HG02623 (cell line): ENCODE results near the gene SIDT2.
"Not testable (repeated sequence)": the region's sequence is repeated elsewhere in the genome, so short reads cannot be mapped to it uniquely, and the experiment has no call there.

Source experiments
- ATAC-seq: cut with Tn5 transposase; IDR thresholded peaks from one replicate; pipeline ENCODE4 v1.9.1; 2021; ENCODE audit warnings: moderate library complexity; ENCODE audit not compliant: unreplicated experiment

The SIDT2 gene

DNA sequence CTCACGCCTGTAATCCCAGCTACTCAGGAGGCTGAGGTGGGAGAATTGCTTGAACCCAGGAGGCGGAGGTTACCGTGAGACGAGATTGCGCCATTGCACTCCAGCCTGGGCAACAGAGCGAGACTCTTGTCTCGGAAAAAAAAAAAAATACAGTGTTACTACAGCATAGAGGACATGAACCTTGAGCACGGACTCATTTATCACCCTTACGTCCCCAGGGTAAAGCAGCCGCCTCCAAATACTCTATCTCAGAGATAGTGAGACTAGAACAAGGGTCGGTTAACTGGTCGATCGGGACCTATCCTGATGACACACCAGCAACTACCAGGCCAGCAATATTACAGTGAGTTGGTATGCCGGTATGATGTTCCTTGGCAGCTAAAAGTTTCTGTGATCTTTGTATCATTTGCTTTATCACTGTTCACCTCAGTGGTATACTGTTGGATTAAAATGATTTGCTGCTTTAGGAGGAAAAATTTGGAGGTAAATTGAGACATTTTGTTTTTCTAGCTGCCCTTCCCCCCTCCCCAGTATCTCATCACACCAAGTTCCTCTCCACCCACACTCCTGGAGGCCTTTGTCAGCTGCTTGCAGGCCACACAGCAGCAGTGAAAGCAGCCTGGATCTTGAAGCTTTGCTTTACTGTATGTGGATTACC is 7.0 kb upstream of the SIDT2 start:
- no peak for ATAC-seq

DNA sequence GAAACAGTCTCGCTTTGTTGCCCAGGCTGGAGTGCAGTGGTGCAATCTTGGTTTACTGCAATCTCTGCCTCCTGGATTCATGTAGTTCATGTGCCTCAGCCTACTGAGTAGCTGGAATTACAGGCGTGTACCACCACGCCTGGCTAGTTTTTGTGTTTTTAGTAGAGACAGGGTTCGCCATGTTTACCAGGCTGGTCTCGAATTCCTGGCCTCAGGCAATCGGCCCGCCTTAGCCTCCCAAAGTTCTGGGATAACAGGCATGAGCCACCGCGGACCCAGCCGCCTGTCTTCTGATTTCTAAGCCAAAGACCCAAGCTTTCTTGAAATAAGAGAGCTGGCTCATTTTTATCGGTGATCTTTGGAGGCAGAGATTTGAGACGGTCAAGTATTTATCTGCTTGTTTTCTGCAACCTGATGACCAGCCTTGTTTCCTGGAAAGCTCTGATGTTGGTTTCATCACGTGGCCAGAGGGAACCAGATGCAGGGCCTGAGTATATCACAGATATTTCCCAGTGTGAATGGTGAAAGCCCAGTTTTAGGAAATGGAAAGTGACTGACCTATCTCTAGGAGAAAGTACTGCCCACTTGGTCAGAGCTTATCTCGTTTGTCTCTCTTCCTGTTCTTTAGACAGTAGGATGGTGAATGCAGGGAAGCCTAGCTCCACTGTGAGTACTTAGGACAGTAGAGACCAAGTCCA is 5.7 kb upstream of the SIDT2 start:
- no peak for ATAC-seq

DNA sequence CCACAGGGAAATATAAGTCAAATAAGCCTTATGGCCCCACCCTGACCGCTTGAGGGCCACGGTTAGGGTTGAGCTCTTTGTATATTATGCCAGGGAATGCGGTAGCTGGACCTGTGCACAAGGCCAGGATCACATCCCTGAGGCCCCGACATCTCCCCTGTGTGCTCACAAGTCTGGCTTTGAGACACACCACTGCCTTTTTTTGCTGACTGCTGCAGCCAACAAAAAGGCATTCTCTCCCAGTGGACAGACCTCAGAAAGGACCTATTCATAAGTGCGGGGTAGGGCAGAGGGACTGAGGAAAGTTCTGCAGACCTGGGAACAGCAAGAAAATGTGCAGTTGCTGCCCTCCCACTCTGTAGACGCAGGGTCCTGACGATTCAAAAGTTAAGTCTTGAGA is 3.4 kb upstream of the SIDT2 start:
- ATAC-seq, result no peak

DNA sequence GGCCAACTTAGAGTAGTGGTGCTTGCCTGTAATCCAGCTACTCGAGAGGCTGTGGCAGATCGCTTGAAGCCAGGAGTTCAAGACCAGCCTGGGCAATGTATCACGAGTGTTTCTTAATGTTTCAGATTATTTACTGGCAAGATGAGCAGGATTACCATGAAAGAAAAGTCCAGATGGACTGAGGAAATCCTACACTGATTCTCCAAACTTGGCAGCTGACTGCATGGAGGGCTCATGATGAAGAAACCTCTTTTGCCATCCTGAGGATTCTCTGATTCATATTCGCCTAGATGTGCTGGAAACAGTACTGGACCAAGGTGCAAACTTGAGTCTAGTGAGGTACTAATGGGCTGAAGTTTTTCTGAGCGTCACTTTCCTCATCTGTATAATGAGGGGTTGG is 2.8 kb upstream of the SIDT2 start:
- ATAC-seq, result no peak

DNA sequence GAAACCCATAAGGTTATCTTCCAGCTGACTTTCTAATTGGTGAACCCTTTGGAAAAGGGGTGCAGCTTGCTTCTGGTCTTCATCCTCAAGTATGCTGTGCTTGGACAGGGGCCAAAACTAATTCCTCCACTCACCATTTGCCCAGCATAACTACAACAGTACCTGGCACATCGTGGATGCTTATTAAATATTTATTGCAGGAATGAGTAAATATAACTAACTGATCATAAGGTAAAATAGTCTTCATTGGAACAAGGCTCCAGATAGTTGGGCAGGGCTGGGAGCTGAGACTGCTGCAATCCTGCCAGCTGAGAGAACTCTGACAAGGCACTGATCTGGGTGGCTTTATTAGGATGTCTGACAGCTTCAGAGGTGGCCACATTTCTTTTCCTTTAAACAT is 2.4 kb upstream of the SIDT2 start:
- no peak for ATAC-seq

DNA sequence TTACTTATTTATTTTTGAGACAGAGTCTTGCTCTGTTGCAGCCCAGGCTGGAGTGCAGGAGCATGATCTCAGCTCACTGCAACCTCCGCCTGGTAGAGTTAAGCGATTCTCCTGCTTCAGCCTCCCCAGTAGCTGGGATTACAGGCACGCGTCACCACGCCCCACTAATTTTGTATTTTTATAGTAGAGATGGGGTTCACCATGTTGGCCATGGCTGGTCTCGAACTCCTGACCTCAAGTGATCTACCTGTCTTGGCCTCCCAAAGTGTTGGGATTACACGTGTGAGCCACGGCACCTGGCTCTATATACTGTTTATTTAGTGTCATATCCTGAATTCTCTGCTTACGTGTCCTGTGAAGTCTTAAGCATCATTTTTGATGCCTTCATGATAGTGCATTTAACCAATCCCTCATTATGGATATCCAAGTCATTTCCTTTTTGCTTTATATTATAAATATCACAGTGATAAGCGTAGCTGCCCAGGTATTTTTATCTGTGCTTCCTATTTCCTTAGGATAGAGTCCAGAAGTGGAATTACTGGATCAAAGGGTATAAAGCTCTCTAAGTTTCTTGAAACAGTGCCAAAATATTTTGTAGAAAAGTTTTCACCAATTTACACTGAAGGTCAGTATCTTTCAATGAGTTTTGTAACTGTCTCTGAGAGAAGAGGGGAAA is 871 bp upstream of the SIDT2 start:
- no peak for ATAC-seq

DNA sequence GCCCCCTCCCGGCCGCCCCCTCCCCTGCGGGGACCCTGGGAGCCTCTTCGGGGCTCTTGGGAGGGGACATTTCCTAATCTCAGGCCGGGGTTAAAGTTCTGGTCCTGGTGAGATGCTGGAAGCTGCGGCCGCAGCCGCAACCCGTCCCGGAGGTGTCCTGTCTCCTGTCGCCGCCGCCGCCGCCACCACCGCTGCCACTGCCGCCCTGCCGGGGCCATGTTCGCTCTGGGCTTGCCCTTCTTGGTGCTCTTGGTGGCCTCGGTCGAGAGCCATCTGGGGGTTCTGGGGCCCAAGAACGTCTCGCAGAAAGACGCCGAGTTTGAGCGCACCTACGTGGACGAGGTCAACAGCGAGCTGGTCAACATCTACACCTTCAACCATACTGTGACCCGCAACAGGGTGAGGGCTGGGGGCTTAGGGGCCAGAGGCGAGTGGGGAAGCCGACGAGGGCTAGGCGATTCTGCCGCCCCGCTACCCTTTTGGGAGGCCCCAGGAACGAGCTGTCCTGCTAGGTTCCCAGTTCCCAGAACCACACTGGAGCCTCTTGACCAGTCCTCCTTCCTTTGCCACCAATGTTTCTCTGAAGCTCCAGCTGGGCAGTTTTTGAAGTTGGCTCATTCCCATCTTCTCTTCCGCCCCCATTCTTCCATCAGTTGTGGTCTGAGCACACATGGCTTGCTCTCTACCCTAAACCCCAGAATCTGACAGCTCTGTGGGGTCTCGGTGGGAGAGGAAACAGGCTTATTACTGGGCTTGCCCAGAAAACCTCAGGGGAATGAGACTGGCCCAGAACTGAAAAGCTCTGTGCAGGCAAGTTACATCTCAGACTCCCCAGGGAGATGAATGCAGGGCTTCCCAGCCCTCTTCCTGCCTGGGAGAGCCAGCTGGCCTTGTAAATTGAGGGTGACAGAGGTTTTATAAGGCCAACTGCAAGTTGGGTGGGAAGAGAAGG is 781 bp downstream of the SIDT2 start:
- ATAC-seq, result peak; percentile 22

DNA sequence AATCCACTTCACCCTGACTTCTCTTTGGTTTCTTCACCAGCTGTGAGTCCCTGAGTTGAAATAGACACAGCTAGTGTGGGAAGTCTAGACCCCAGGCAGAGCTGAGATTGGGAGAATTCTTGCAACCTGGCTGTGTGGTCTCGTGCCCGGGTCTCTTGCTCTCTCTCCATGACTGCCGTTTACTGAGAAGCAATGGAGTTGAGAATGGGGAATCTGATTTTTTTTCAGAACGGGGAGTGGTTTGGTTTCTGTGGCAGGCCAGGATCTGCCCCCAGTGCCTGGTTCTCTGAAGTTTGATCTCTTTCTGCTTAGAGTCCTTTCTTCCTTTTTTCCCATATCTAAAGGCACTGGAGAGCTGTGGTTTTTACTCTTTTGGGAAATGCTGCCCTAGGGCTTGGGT is 1.5 kb downstream of the SIDT2 start:
- ATAC-seq, result no peak

DNA sequence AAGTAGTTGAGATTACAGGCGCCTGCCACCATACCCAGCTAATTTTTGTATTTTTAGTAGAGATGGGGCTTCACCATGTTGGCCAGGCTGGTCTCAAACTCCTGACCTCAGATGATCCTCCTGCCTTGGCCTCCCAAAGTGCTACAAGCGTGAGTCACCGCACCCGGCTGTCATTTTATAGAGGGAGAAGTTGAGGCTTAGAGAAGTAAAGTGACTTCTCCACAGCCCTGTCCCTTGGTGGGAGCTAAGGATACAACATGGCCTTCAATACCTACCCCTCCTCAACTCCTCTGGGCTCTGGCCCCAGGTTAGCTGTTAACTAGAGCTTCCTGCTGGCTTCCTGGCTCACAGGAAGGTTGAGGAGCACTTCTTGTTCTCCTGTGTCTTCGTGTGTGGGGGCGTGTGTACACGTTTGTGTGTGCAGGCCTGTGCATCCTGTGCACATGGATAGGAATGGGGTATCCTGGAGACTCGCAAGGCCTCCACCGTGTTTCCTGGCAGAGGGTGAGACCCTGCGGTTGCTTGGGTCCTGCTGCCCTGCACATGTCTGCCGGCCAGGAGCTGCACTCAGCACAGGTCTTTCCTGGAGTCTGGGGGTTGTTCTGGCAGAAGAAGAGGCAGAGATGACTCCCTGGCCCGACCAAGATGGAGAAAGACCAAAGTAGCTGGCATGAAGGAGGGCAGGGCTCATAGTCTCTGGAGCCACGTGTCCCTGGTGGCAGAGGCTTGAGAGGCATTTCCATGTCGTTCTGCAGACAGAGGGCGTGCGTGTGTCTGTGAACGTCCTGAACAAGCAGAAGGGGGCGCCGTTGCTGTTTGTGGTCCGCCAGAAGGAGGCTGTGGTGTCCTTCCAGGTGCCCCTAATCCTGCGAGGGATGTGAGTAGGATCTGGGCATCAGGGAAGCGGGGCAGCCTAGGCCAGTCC is 2.4 kb downstream of the SIDT2 start:
- no peak for ATAC-seq

DNA sequence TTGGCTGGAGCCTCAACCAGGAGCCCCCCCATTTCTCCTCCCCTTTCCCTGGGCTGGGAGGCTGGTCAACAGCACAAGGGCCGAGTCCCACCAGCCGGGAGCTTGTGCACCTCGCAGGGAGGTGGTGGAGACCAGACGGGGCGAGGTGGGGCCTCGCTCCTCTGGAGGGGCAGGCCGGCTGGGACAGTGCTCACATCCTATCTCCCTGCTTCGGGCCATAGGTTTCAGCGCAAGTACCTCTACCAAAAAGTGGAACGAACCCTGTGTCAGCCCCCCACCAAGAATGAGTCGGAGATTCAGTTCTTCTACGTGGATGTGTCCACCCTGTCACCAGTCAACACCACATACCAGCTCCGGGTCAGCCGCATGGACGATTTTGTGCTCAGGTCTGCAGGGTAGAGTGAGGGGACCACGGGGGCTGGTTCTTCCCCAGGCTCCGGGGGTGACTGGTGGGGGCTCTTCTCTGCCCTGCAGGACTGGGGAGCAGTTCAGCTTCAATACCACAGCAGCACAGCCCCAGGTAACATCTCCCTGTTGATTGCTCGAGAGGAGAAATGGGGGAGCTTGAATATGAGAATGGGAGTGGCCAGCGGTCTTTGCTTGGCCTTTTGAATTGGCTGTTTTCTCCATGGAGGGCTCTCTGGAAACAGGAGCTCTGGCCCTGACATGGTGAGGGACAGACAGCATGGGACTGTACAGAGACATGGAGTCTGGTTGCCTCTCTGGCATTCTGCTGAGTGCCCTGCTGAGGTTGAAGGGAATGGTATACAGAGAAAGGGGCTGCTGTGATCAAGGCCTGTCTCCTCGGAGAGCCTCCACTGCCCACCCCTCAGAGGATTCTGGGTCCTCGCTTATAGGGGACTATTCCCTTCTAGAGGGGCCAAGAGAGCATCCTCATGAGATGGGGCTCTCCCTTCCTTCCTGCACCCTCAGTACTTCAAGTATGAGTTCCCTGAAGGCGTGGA is 3.3 kb downstream of the SIDT2 start:
- no peak for ATAC-seq

DNA sequence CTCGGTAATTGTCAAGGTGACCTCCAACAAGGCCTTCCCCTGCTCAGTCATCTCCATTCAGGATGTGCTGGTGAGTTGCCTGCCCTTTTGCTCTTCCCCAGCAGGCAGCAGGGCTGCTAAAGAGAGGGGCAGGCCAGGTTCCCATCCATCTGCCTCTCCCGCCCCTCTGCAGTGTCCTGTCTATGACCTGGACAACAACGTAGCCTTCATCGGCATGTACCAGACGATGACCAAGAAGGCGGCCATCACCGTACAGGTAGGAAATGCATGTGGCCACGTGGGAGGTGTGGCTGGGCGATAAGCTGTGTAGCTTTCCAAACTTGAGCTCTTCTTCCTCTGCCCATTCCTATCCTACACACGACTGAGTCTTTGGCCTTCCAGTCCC is 4.0 kb downstream of the SIDT2 start:
- ATAC-seq, result no peak

DNA sequence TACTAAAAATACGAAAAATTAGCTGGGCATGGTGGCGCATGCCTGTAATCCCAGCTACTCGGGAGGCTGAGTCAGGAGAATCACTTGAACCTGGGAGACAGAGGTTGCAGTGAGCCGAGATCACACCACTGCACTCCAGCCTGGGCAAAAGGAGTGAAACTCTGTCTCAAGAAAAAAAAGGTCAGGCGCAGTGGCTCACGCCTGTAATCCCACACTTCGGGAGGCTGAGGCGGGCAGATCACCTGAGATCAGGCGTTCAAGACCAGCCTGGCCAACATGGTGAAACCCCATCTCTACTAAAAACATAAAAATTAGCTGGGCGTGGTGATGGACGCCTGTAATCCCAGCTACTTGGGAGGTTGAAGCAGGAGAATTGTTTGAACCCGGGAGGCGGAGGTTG is 4.6 kb downstream of the SIDT2 start:
- ATAC-seq, result not testable (repeated sequence)

DNA sequence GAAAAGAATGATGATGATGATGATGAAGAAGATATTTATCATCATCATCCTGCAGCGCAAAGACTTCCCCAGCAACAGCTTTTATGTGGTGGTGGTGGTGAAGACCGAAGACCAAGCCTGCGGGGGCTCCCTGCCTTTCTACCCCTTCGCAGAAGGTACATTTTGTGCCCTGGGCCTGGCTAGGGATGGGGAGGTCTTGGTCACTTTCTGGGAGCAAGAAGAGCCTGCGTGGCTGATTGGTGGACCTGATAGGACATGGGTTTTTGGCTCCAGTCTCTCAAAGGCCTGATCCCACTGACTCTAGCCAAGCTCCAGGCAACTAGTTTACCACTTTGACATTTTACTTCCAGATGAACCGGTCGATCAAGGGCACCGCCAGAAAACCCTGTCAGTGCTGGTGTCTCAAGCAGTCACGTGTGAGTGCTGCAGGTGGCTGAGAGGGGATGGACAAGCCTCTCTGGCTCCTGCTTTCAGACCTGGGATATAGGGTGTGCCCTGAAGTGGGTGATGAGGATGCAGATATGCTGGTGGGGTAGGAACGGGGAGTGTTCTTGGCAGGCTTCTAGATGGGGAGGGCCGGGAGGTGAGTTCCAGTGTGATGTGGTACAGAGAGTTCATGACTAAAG is 5.3 kb downstream of the SIDT2 start:
- no peak for ATAC-seq

DNA sequence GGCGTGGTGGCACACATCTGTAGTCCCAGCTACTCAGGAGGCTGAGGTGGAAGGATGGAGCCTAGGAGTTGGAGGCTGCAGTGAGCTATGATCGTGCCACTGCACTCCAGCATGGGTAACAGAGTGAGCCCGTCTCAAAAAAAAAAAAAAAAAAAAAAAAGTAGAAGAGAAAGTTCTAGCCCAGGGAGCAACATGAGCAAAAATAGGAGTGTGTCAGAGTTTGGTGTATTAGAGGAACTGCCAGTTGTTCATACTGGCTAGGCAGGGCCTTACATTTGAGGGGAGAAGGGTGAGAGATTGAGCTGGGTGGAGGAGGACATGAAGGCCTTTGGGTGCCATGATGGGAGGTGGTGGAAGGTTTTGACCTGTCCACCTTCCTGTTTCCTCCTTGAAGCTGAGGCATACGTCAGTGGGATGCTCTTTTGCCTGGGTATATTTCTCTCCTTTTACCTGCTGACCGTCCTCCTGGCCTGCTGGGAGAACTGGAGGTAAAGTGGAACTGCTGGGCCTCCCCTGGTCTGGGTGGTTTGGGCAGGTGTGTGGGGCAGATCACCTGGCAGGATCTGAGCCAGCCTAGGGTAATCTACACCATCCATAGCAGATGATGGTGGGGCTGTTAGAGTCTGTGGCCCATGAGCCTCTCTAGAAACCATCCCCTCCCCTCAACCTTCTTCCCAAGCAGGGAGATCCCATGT is 7.3 kb downstream of the SIDT2 start:
- ATAC-seq, result no peak

DNA sequence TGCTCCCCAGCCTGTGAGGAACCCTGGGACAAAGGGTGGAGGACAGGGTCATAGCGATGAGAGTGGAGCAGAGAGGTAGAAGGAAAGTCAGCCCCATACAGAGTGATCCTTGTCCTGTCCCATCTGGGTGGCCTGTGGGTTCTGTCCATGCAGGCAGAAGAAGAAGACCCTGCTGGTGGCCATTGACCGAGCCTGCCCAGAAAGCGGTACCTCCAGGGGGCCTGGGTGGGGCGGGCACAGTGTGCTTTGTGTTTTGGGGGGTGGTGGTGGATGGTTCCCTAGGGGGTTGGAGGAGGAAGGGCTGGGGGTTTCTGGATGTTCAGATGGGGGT is 7.9 kb downstream of the SIDT2 start:
- no peak for ATAC-seq

DNA sequence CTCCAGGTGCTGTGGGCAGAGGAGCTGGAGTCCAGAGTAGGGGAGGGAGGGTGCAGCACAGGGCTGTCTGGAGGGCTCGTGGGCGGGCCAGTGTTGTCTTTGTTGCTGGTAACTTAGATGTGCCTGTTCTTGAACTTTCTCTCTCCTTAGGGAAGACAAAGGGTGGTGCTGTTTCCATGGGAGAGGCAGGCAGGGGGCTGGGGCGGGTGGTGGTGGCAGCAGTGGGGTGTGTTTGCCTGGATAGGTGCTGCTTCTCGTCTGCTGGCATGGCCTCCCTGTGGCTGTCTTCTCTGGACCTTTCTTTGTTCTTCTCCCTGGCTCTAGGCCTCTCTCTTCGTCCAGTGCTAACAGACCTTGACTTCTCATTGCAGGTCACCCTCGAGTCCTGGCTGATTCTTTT is 8.5 kb downstream of the SIDT2 start:
- ATAC-seq, result no peak

DNA sequence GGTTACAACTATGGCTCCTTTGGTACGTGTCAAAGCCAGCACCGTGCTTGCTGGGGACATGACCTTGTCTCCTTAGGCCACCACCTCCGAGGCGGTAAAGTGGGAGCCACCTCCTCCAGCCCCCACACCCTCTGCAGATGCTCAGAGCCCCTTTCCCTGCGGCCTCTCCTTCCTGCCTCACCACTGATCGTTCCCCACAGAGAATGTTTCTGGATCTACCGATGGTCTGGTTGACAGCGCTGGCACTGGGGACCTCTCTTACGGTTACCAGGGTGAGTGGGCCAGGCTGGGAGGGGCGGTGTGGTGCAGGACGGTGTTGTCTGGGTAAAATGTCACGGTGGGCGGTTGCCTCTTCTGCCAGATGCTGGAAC is 8.9 kb downstream of the SIDT2 start:
- no peak for ATAC-seq

DNA sequence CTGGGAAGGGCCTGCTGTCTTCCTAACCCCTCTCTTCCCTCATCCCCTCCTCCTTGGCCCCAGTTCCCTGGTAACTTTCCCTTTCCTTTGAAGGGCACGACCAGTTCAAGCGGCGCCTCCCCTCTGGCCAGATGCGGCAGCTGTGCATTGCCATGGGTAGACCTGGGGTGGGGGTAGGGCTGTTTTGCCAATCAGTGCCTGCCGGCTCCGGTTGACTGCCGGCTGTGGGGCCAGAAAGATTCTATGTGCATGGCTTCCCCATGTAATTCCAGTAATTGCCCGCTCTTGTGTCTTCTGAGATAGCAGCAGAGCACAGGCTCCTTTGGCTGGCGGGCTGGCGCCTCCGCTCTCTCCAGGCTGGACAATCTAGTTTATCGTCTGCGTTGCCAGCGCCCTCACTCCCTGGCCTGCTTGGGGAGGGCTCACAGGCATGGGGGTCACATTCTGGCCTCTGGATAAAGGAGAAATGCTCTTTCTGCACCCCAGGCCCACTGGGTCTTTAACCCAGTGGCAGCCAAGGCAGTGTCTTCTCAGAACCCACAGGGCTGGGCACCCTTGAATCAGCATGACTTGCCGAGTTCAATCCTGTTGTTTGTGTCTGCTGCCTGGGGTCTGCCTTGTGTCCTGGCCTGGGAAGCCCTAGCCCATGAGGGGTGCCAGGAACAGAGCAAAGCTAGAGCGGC is 9.4 kb downstream of the SIDT2 start:
- ATAC-seq, result no peak
